ENCODE data around the gene PCP4. TPM values are rescaled to one million over a fixed set of nuclear protein-coding genes. Genes with fewer than 3 reads are reported as not detected.
"Not testable (repeated sequence)": the region's sequence is repeated elsewhere in the genome, so short reads cannot be mapped to it uniquely, and the experiment has no call there.

PCP4 gene
- total and polyA plus RNA-seq, 3 experiments from 2014 or later: not detected

GRCh38 chr21:39891863-39892262, 24.6 kb downstream of the PCP4 start:
- Mint-ChIP-seq H3K9me3 (peaks cover 0 to 12% (median 4%) of the 10 kb centered on the region in 5 donors), H3K27ac (peak overlapping the region in 1 of 8 donors; percentile 63)
- H3K36me3 Mint-ChIP-seq; H3K4me1 Mint-ChIP-seq; H3K27me3 ChIP-seq (ENCODE audit: insufficient read depth, low read length, poor library complexity, severe bottlenecking); H3K9me3 ChIP-seq (ENCODE audit: low read length); POLR2A ChIA-PET; DNase-seq; H3K27me3 Mint-ChIP-seq; H3K27ac ChIP-seq (ENCODE audit: low read depth, low read length); H3K36me3 ChIP-seq (ENCODE audit: insufficient read depth, low read length); H3K4me3 ChIP-seq (ENCODE audit: low read length); CTCF ChIA-PET; H3K4me1 ChIP-seq (ENCODE audit: insufficient read depth, low read length); H3K4me3 Mint-ChIP-seq: not testable (repeated sequence)

GRCh38 chr21:39900491-39900890, 33.3 kb downstream of the PCP4 start:
- POLR2A ChIA-PET: no interaction called here
- peaks cover 0 to 5% (median 4%) of the 10 kb centered on the region in 5 donors for H3K9me3 Mint-ChIP-seq

GRCh38 chr21:39900911-39901310, 33.7 kb downstream of the PCP4 start:
- H3K9me3 ChIP-seq (ENCODE audit: low read length): no peaks in the 10 kb centered on the region
- DNase-seq: no peak
- CTCF ChIA-PET: no interaction called here
- no peaks in the 10 kb centered on the region for H3K27me3 ChIP-seq (ENCODE audit: insufficient read depth, low read length, poor library complexity, severe bottlenecking)
- no peaks in the 10 kb centered on the region for H3K36me3 ChIP-seq (ENCODE audit: insufficient read depth, low read length)
- Mint-ChIP-seq H3K27me3 (peaks cover 0 to 2% of the 10 kb centered on the region in 2 donors), H3K36me3 (no peaks in the 10 kb centered on the region), H3K9me3 (peaks cover 0 to 5% (median 4%) of the 10 kb centered on the region in 5 donors), H3K27ac (no peak overlapping the region), H3K4me1 (no peaks in the 10 kb centered on the region), H3K4me3 (no peak overlapping the region)
- H3K4me3 ChIP-seq (ENCODE audit: low read length): no peak overlapping the region
- POLR2A ChIA-PET: no interaction called here
- H3K4me1 ChIP-seq (ENCODE audit: insufficient read depth, low read length): no peaks in the 10 kb centered on the region
- no peak overlapping the region for H3K27ac ChIP-seq (ENCODE audit: low read depth, low read length)

More at GRCh38 chr21:39900491-39900890, 33.3 kb downstream of the PCP4 start:
- no peak for DNase-seq
- Histone ChIP-seq H3K4me3 (ENCODE audit: low read length) (no peak overlapping the region), H3K27me3 (ENCODE audit: insufficient read depth, low read length, poor library complexity, severe bottlenecking) (no peaks in the 10 kb centered on the region), H3K9me3 (ENCODE audit: low read length) (no peaks in the 10 kb centered on the region), H3K4me1 (ENCODE audit: insufficient read depth, low read length) (no peaks in the 10 kb centered on the region), H3K27ac (ENCODE audit: low read depth, low read length) (no peak overlapping the region), H3K36me3 (ENCODE audit: insufficient read depth, low read length) (no peaks in the 10 kb centered on the region)
- Mint-ChIP-seq H3K4me3 (no peak overlapping the region), H3K36me3 (no peaks in the 10 kb centered on the region), H3K27me3 (peaks cover 0 to 2% of the 10 kb centered on the region in 2 donors), H3K4me1 (no peaks in the 10 kb centered on the region), H3K27ac (no peak overlapping the region)
- CTCF ChIA-PET: no interaction called here

- POLR2A ChIA-PET: no interaction called here
- DNase-seq: no peak
- Mint-ChIP-seq H3K9me3 (peaks cover 0 to 5% (median 3%) of the 10 kb centered on the region in 5 donors), H3K4me1 (no peaks in the 10 kb centered on the region), H3K27me3 (peaks cover 0 to 2% of the 10 kb centered on the region in 2 donors), H3K4me3 (no peak overlapping the region), H3K36me3 (no peaks in the 10 kb centered on the region), H3K27ac (no peak overlapping the region)
- no peak overlapping the region for H3K4me3 ChIP-seq (ENCODE audit: low read length)
- no peak overlapping the region for H3K27ac ChIP-seq (ENCODE audit: low read depth, low read length)
- no peaks in the 10 kb centered on the region for H3K4me1 ChIP-seq (ENCODE audit: insufficient read depth, low read length)
- H3K36me3 ChIP-seq (ENCODE audit: insufficient read depth, low read length): no peaks in the 10 kb centered on the region
- no peaks in the 10 kb centered on the region for H3K27me3 ChIP-seq (ENCODE audit: insufficient read depth, low read length, poor library complexity, severe bottlenecking)
- CTCF ChIA-PET: no interaction called here
- H3K9me3 ChIP-seq (ENCODE audit: low read length): no peaks in the 10 kb centered on the region
These were observed 35.7 kb downstream of the PCP4 start for GRCh38 chr21:39902986-39903385.

GRCh38 chr21:39904457-39904856, 37.2 kb downstream of the PCP4 start:
- Histone ChIP-seq H3K27ac (ENCODE audit: low read depth, low read length) (no peak overlapping the region), H3K4me1 (ENCODE audit: insufficient read depth, low read length) (no peaks in the 10 kb centered on the region), H3K4me3 (ENCODE audit: low read length) (no peak overlapping the region), H3K36me3 (ENCODE audit: insufficient read depth, low read length) (no peaks in the 10 kb centered on the region), H3K9me3 (ENCODE audit: low read length) (no peaks in the 10 kb centered on the region), H3K27me3 (ENCODE audit: insufficient read depth, low read length, poor library complexity, severe bottlenecking) (no peaks in the 10 kb centered on the region)
- DNase-seq: no peak
- ChIA-PET POLR2A (no interaction called here), CTCF (no interaction called here)
- Mint-ChIP-seq H3K27me3 (peaks cover 0 to 2% of the 10 kb centered on the region in 2 donors), H3K4me1 (no peaks in the 10 kb centered on the region), H3K9me3 (peaks cover 0 to 6% (median 2%) of the 10 kb centered on the region in 5 donors), H3K36me3 (no peaks in the 10 kb centered on the region), H3K27ac (no peak overlapping the region), H3K4me3 (no peak overlapping the region)

DNA sequence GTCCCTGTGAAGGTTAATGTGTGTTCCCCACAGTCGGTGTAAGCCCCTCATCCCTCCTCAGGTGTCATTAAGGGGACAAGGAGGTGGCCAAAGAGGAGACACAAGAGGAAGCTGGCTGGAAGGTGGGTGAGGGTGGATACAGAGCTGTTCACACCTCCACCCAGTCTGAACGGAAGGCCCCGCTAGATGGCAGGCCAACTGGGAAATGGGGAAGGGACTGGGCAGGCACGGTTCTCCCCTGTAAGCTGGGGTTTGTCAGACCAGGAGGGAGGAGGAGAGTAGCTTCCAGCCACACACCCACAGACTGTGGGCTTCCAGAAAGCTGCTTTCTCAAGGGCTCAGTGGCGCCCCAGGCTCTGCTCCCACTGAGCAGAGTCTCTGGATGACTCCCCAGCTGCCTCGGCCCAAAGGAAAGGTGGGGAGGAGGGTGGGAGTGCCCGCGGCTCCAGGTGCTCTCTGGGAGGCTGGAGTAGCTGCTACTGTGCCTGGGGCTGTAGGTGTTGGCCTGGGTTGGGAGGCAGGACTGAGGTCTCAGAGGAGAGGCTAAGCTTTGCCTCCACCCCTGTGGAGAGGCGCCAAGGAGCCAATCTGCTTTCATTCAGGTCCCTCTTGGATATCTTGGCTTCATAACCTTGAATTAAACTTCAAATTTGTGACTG, 41.2 kb downstream of the PCP4 start:
- Mint-ChIP-seq H3K4me3 (no peak overlapping the region), H3K36me3 (no peaks in the 10 kb centered on the region), H3K27ac (no peak overlapping the region), H3K9me3 (peaks cover 0 to 11% (median 2%) of the 10 kb centered on the region in 5 donors), H3K27me3 (peaks cover 0 to 1% of the 10 kb centered on the region in 2 donors), H3K4me1 (no peaks in the 10 kb centered on the region)
- no peak overlapping the region for H3K4me3 ChIP-seq (ENCODE audit: low read length)
- POLR2A ChIA-PET: no interaction called here
- CTCF ChIA-PET: interaction anchor here (1.1 kb wide), 1 partner anchor 10 kb away, joined by 4 read pairs; no protein-coding TSS in a partner anchor
- no peak for DNase-seq
- no peaks in the 10 kb centered on the region for H3K27me3 ChIP-seq (ENCODE audit: insufficient read depth, low read length, poor library complexity, severe bottlenecking)
- no peaks in the 10 kb centered on the region for H3K4me1 ChIP-seq (ENCODE audit: insufficient read depth, low read length)
- no peak overlapping the region for H3K27ac ChIP-seq (ENCODE audit: low read depth, low read length)
- no peaks in the 10 kb centered on the region for H3K36me3 ChIP-seq (ENCODE audit: insufficient read depth, low read length)
- H3K9me3 ChIP-seq (ENCODE audit: low read length): no peaks in the 10 kb centered on the region

GRCh38 chr21:39911286-39912199, 44.3 kb downstream of the PCP4 start:
- Histone ChIP-seq H3K9me3 (ENCODE audit: low read length) (no peaks in the 10 kb centered on the region), H3K4me3 (ENCODE audit: low read length) (no peak overlapping the region), H3K27ac (ENCODE audit: low read depth, low read length) (no peak overlapping the region), H3K36me3 (ENCODE audit: insufficient read depth, low read length) (no peaks in the 10 kb centered on the region), H3K4me1 (ENCODE audit: insufficient read depth, low read length) (no peaks in the 10 kb centered on the region), H3K27me3 (ENCODE audit: insufficient read depth, low read length, poor library complexity, severe bottlenecking) (no peaks in the 10 kb centered on the region)
- ChIA-PET CTCF (no interaction called here), POLR2A (no interaction called here)
- Mint-ChIP-seq H3K36me3 (no peaks in the 10 kb centered on the region), H3K27me3 (no peaks in the 10 kb centered on the region), H3K9me3 (peaks cover 0 to 16% (median 3%) of the 10 kb centered on the region in 5 donors), H3K4me1 (no peaks in the 10 kb centered on the region), H3K27ac (no peak overlapping the region), H3K4me3 (no peak overlapping the region)
- no peak for DNase-seq

GRCh38 chr21:39913706-39914305, 46.6 kb downstream of the PCP4 start:
- Mint-ChIP-seq H3K9me3 (peaks cover 0 to 18% (median 2%) of the 10 kb centered on the region in 5 donors), H3K4me3 (no peak overlapping the region), H3K4me1 (no peaks in the 10 kb centered on the region), H3K27me3 (no peaks in the 10 kb centered on the region), H3K36me3 (no peaks in the 10 kb centered on the region), H3K27ac (no peak overlapping the region)
- Histone ChIP-seq H3K27ac (ENCODE audit: low read depth, low read length) (no peak overlapping the region), H3K27me3 (ENCODE audit: insufficient read depth, low read length, poor library complexity, severe bottlenecking) (no peaks in the 10 kb centered on the region), H3K4me1 (ENCODE audit: insufficient read depth, low read length) (no peaks in the 10 kb centered on the region), H3K4me3 (ENCODE audit: low read length) (no peak overlapping the region), H3K9me3 (ENCODE audit: low read length) (no peaks in the 10 kb centered on the region), H3K36me3 (ENCODE audit: insufficient read depth, low read length) (no peaks in the 10 kb centered on the region)
- CTCF ChIA-PET: no interaction called here
- no peak for DNase-seq
- POLR2A ChIA-PET: no interaction called here
